ENCODE measurements around the gene MARK2.

Gene MARK2

DNA sequence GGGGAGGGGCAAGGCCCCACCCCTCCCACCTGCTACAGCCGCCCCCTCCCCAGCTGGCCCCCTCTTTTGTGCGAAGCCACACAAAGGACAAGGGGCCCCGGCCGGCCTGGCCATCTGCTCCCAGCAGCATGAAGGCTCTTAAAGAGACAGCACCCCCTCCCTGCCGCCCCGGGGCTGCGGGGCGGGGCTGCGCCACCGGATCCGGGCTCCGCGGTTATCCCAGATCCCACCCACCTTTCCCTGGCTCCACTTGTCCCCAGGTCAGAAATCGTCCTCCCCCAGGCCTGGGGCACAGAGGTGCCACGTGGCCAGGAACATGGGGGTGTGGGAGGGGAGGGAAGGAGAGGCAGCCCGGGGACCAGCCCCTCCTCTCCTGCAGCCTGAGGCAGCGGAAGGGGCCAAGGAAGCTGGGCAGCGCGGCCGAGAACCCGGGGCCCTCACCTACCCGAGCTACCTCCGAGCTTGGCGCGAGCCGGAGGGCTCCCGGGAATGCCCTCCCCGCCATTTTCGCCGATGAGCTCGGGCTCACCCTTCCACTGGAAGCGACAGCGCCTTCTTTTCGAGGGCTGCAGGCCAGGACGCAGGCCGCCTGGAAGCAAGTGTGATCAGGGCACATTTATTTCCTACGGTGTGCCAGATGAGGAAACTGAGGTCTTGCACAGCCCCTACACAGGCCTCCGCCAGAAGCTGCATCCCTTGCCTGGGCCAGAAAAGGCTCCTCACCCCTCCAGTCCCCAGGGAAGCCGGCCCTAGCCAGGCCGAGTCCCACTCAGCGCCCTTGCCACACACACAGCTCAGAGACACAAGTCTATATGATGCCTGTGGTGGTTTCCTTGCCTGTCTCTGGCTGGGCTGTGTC lies 80.6 kb downstream of the MARK2 start:
- DNase-seq (ENCODE audit: insufficient read length, low spot score): no peak
- no peak for FAIRE-seq

DNA sequence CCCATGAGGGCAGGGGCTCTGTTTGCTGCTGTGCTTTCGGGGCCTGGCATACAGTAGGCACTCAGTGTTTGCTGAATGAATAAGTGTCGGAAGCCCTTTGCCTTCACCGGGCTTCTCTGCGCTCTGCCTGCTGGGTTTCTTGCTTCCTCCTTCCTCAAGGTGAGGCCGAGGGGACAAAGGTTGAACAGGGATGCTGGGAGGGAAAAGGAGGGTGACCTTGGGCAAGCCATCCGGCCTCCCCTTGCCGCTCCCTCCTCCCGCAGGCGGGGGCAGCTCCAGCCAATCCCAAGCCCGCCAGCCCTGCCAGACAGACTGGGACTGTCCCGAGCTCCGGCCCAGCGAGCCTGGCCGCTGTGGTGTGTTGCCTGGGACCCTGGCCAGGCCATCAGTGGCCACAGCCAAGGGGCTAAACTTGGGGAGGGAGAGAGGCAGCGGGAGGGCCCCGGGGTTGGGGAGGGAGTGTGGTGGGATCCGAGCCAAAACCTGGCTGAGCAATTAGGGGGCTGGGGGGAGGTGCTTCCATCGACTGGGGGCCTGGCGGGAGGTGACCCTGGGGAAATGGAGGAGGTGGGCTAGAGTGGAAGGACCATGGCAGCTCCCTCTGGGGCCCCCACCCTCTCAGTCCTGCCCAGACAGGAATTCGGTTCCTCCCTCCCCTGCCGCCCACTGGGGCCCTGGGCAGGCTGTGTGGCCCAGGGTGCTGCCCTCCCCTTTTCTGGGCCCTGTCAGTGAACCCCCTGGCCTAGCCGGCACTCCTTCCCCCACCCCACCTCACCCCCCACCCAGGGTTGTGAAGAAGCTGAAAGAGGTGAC lies 81.4 kb downstream of the MARK2 start:
- FAIRE-seq: no peak
- DNase-seq (ENCODE audit: insufficient read length, low spot score): no peak

DNA sequence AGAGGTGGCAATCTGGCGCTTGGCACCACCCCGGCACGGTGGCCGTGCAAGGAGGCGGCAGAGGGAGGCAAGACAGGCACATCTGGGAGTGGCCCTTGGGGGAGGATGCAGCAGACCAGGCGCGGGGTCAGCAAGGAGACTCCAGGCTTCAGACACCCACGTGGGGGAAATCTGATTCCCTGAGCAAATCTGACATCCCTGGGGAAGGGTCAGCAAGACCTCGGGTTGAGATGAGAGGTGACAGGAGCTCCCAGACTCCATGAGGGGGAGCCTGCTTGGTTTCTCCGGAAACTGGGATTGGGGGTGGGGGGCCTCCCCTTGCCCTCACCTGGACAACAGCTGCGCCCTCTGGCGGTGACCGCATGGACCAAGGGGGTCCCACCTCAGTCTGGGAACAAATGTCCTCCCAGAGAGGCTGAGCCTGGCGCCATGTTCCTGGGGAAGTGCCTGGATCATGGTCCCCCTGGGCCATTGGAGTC lies 82.1 kb downstream of the MARK2 start:
- no peak for DNase-seq (ENCODE audit: insufficient read length, low spot score)
- no peak for FAIRE-seq

DNA sequence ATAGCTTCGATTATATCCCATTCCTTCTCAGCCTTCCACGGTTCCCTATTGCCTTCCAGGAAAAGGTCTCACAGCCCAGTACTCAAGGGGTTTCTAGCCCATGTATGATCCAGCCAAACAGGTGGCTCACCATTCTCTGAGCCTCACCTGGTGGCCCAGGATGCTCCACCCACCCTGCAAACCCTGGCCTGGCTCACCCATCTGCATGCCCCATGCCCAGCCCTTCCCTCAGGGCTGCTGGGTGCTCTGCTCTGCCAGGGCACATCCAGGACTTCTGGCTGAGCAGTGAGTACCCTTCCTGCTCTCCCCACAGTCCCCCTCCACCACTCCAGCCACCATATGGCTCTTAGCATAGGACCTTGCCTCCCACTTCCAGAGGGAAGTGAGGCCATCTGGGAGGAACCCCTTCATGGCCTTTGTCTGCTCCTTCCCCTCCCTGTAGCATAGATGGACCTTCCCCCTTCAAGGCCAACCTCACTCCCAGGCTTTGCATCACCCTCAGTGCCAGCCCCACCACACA lies 83.8 kb downstream of the MARK2 start:
- DNase-seq (ENCODE audit: insufficient read length, low spot score) (no peak), FAIRE-seq (no peak)

DNA sequence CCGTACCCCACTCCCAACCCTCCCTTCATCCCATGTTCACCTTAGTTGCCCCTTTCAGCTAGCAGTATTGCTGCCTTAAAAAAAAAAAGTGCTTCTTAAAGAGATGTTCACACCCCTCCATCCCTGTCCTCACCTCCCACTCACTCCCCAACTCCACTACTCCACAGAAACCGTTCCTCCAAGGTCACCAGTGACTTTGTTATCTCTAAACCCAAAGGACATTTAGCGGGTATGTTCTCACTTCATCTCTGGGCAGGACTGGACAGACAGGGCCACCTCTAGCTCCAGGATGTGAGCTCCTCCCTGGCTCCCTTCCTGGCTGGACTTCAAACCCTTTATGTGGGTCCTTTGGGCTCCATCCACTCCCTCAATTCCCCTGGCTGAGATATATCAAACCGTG lies 84.4 kb downstream of the MARK2 start:
- DNase-seq (ENCODE audit: insufficient read length, low spot score): no peak
- FAIRE-seq: no peak

DNA sequence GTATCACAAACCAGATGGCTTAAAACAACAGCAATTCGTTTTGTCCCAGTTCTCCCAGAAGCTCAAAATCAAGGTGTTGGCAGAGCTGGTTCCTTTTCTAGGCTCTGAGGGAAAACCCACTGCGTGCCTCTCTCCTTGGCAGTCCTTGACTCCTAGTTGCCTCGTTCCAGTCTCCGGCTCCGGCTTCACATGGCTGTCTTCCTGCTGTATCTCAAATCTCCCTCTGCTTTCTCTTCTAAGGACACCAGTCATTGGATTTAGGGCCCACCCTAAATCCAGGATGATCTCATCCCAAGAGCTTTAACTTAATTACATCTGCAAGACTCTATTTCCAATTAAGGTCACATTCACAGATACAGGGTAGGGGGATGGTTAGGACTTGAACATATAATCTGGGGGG lies 90.7 kb downstream of the MARK2 start:
- DNase-seq (ENCODE audit: insufficient read length, low spot score): no peak
- FAIRE-seq: no peak

DNA sequence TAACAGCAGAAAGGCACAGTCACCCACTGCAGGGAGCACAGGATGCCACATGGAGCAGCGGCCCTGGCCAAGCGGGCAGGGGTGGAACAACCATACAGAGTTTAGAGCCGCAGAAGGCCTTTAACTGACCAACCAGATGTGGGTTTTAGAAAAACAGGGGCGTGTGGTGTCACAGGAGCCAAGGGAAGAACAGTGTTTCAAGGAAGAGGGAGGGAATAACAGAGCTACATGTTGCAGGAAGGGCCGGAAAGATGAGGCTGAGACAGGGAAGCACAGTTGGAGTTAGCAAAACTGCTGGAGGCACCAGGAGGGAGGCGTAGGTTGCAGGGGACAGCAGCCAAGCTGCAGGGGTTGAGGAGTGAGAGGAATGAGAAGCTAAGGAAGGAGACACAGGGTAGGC lies 92.1 kb downstream of the MARK2 start:
- FAIRE-seq (no peak), DNase-seq (ENCODE audit: insufficient read length, low spot score) (no peak)

DNA sequence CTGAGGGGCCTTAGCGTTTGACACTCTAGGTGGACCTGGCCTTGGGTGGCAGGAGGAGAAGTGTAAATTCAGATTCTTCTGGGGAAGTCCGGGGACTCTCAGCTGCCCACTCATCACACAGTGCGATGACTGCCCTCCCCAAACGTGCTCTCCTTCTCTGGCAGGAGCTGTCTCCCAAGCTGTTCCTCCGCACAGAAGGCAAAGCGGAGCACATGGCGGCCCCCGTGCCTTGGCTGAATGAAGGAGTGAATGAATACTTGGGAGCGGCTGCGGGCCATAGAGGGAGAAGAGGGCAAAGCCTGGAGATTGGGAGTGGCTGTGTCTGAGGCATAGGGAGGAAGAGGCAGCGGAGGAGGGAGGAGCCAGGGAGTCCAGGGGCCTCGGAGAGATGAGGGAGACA lies 93.0 kb downstream of the MARK2 start:
- no peak for DNase-seq (ENCODE audit: insufficient read length, low spot score)
- FAIRE-seq: no peak

DNA sequence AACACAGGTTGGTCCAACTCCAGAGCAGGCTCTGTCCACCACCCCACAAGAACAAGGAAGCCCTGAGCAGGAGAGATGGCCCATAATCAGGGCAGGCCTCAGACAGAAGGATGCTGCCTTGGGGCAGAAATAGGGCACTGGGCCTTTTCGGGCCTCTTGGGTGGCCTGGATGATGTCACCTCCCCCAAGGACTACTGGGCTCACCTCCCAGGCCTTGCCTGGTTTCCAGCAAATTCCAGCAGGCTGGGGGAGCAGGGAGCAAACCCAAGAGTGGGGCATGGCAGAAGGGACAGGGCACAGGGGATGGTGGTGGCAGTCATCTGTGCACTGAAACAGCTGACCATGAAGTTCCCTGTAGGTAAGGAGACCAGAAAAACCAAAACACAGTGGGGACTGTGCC lies 94.5 kb downstream of the MARK2 start:
- no peak for DNase-seq (ENCODE audit: insufficient read length, low spot score)
- FAIRE-seq: no peak

DNA sequence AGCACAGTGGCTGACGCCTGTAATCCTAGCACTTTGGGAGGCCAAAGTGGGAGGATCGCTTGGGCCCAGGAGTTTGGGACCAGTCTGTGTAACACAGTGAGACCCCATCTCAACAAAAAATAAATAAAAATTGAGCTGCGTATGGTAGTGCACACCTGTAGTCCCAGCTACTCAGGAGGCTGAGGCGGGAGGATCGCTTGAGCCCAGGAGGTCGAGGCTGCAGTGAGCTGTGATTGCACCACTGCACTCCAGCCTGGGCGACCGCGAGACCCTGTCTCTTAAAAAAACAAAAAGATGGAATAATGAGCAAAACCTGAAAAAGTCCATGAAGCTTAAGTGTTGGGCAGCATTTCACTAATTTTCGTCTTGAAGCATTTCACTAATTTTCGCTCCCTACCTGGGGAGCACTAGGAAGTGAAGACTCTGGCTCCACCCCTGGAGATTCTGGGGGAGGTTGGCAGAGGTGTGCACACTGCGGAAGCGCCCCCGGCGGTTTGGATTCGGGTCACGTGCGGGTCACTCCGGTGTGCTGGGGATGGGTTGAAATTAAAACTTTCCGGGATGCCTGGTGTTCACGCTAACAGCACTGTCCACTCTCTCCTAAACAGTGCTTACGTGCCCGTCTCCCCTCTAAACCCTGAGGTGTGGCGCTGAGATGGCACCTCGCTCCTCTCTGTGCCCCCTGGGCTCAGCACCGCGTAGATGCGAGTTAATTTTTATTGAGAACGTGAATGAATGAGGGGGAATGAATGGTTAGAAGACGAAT lies 99.0 kb downstream of the MARK2 start:
- DNase-seq (ENCODE audit: insufficient read length, low spot score) (peak; percentile 45), FAIRE-seq (no peak)

DNA sequence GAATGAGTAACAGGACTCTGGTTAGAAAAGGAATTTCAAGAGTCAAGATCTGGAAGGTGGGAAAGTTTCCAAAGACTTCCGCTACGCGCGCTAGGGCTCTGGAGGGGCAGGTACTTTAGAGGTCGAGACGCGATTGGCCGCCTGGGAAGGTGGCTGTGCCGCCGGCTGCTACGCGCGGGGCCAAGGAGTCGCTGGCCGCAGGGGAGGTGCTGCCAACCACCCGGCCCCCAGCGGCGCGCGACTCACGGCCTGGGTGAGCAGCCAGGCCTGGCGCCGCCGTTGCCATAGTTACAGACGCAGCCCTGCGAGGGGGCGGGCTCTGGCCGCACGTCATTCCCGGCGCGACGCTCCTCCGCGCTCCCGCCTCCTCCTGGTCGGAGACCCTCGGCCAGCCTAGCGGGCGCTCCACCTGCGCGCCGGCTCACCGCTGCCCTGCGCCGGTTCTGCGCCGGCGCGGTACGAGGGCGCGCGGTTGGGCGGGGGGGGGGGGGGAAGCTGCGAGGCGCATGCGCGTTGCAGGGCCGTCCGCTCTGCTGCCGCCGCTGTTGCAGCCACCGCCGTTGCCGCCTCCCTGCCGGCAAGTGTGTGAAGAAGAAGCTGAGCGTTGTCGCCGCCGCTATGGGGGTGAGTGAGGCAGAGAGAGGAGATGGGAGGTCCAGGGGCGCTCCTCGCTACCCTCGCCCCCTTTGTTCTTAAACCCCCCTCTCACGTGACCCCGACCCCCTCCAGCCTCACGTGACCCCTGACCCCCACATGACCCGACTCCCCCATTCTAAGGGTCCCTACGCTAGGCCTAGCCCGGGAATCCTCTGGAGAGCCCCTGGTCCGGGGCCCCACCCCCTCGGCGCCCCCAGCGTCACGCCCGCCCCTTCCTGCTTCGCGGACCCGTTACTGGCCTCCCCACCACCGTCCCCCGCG lies 99.8 kb downstream of the MARK2 start, which contains the start of gene NAA40:
TSS of gene NAA40 (plus strand) at position 524 of the 918 bp plus-strand sequence. CDS start at position 619, 95 bp downstream.
- FAIRE-seq: peak; percentile 81
- peak; percentile 96 for DNase-seq (ENCODE audit: insufficient read length, low spot score)

DNA sequence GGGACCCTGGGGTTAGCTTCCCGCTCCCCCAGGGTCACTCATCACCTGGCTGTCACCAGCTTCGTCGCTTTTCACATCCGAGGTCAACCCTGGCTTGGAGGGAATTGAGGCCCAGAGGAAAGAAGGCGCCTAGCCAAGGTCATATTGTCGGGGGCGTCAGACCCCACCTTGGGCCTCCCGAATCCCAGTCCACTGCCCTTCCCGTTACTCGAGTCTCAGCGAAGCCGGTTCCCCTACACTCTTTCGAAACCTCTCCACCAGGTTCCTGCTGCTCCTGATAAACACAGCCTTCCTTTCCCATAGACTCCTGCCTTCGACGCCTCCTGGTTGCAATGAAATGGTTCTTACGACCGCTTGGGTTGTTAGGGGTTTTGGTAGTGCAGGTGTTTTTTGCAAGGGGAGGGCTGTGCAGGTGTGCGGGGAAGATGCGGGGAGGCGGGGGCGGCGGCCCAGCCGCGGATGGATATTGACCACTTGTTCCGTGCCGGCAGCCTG lies 100.5 kb downstream of the MARK2 start:
- FAIRE-seq (no peak), DNase-seq (ENCODE audit: insufficient read length, low spot score) (no peak)

DNA sequence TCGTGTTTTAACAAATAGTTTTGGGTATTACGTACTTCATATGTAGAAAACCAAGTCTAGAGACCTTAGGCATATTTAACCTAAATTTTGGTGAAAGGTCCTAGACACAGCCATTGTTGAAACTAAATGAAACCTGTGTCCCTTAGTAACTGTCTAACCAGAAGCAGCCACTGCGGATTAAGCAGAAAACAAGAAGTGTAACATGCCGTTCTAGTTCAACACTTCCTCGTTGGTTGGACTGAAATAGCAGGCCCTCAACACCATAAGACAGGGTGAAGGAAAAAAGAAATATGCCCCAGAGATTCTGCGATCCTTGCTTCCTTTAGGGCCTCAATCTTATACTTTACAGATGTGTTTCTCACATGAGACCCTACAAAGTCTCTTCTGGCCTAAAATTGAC lies 101.9 kb downstream of the MARK2 start:
- no peak for FAIRE-seq
- DNase-seq (ENCODE audit: insufficient read length, low spot score): no peak

DNA sequence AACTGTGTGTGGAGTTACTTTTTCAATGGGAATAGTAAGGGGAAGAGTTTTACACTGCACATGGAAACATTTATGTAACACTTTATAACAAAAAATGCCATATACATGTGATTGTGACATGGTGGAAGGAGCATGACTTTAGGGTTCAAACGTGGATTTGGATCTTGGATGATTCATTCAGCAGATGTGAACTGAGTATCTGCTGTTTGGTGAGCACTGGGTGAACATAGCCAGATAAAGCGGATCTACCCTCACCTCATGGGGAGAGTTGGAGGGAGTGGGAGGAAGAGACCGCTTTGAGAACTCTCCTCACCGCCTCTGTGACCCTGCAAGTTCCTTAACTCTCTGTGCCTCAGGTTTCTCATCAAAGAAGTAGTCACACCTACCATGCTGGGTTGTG lies 103.0 kb downstream of the MARK2 start:
- FAIRE-seq (no peak), DNase-seq (ENCODE audit: insufficient read length, low spot score) (no peak)

DNA sequence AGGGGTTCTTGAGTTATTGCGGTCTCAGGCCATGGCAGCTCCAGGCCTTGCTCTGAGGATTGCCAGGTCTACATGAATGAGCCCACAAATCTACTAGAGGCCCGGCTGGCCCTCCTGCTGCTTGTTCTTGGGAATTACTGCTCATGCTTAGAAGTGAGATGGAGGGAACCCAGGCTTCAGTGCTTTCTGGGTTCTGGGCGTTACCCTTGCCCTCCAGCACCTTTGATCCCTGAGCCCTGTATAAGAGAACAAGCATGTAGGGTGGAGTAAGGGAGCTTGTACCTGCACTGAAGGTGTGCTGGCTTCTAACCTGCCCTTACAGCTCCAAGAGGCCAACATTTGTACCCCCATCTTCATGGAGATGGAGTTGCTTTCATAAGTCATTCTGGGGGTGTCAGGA lies 103.9 kb downstream of the MARK2 start:
- FAIRE-seq: no peak

DNA sequence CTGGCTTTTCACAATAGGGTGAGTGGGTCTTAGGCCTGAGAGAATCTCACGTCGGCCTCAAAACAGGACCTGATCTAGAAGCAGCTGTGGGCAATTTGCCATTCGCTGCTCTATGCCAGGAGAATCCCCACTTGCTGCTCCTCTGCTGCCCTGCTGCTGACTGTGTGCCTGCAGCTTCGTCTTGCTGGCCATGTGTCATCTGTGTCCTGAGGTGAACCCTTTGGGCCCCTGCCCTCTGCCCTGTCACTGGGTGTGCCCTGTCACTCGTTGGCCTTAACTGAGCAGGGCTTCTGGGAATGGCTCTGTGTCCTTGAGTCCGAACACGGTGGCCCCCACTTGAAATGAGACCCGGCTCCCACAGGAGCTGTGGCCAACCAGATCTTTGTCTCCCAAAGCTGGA lies 106.1 kb downstream of the MARK2 start:
- FAIRE-seq (no peak), DNase-seq (ENCODE audit: insufficient read length, low spot score) (no peak)

More for the DNA sequence above, 103.9 kb downstream of the MARK2 start:
- no peak for DNase-seq (ENCODE audit: insufficient read length, low spot score)

DNA sequence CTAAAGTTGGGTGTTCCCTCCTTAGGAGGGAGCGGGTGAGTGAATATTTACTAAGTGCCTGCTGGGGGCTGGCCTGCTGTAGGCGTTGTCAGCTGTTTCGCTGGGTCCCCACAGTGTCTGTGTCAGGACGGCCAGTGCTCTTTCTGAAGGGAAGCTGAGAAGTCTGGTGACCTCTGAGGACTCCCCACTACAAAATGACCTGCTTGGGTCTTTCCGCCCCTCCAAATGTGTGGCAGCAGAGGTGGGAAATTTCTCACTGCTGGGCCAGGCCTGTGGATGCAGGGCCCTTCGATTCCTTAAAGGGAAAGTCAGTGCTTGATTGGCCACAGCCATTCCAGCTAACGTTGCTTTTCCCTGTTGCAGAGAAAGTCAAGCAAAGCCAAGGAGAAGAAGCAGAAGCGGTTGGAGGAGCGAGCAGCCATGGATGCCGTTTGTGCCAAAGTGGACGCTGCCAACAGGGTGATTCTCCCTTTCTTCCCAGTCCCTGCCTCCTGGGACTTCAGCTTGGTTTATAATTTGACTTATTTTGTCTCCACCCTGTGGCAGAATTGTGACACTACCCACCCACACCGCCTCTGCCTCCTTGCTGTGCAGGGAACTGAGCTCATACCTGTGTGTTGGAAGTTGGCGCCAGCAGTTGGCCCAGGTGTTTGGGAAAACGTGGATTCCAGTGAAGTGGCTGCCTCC lies 106.7 kb downstream of the MARK2 start:
- FAIRE-seq (no peak), DNase-seq (ENCODE audit: insufficient read length, low spot score) (peak; percentile 59)

DNA sequence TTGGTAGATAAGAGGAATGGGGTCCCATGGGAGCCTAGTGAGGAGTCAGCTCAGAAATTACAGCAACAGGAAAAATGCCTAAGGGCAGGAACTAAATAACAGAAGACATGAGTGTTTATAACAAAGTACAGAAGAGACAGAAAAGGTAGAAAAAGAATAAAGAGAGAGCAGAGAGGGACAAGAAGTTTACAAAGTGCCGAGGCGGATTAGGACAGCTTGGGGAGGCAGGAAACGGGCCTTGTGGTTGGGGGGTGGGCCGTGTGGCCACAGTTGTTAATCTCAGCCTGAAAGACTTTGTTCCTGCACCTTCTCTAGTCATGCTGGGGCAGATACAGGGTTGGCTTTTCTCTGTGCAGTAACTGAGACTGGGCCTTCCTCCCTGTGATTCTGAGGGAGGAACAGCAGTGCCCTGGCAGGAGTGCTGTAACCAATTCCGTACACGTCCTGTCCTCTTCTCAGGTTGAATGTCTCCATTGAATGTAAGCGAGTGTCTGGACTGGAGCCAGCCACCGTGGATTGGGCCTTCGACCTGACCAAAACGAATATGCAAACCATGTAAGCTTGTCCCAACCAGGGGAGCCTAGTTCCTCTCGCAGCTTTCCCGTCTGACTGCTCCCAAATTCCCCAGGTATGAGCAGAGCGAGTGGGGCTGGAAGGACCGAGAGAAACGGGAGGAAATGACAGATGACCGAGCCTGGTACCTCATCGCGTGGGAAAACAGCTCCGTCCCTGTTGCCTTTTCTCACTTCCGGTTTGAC lies 113.0 kb downstream of the MARK2 start:
- DNase-seq (ENCODE audit: insufficient read length, low spot score) (no peak), FAIRE-seq (no peak)
